Activated CD4-positive, alpha-beta T cell treated with anti-CD3 and anti-CD28 coated beads for 36 hours (primary cell): ENCODE results near the gene UBE2D3. TPM values are rescaled to one million over a fixed set of nuclear protein-coding genes. Genes with fewer than 3 reads are reported as not detected.
A peak's percentile ranks its signal among the peaks of the same experiment; 100 is the strongest.
"Not testable (repeated sequence)": the region's sequence is repeated elsewhere in the genome, so short reads cannot be mapped to it uniquely, and the experiment has no call there.

Experiments used
- ATAC-seq: fragments of 200-7000 bp; cut with Tn5 transposase; one replicate; pipeline ENCODE4 v1.10.0; 2021; ENCODE audit warnings: mild to moderate bottlenecking, moderate library complexity
- CTCF ChIA-PET: fragments of 350-600 bp; sonication (Branson Sonifier 250); formaldehyde crosslinking; loops from one replicate; lab custom pipeline; 2021; ENCODE audit warnings: antibody characterized with exemption; lab: Charles Lee
- POLR2A ChIA-PET: fragments of 350-600 bp; sonication (Branson Sonifier 250); formaldehyde crosslinking; loops from one replicate; lab custom pipeline; 2021; ENCODE audit warnings: antibody characterized with exemption, inconsistent platforms; lab: Charles Lee
- DNase-seq: peaks from one replicate; pipeline ENCODE4 v3.0.0-alpha.2; 2020
- H3K27ac Mint-ChIP-seq: one replicate; pipeline ENCODE4 v1.8.0; 2021; ENCODE audit warnings: mixed read lengths
- H3K27me3 Mint-ChIP-seq: one replicate; pipeline ENCODE4 v1.8.0; 2021; ENCODE audit warnings: mixed read lengths
- H3K36me3 Mint-ChIP-seq: one replicate; pipeline ENCODE4 v1.8.0; 2021; ENCODE audit warnings: low read depth, mixed read lengths
- H3K4me1 Mint-ChIP-seq: one replicate; pipeline ENCODE4 v1.8.0; 2021; ENCODE audit warnings: mixed read lengths
- H3K4me3 Mint-ChIP-seq: one replicate; pipeline ENCODE4 v1.8.0; 2021; ENCODE audit warnings: mild to moderate bottlenecking, moderate library complexity, mixed read lengths
- H3K9me3 Mint-ChIP-seq: one replicate; pipeline ENCODE4 v1.8.0; 2021; ENCODE audit warnings: low read depth, mixed read lengths
- intact Hi-C, 2 experiments: fragments of 100-400 bp; cut with DNase I in 1 of 2; cut with micrococcal nuclease in 1 of 2; formaldehyde crosslinking; loops; one replicate each; pipeline versions ENCODE4 v1.14.2 to v1.15.1; 2022 to 2024; cut with DNase I, micrococcal nuclease
- total RNA-seq, 2 experiments: library from RNA; stranded (reverse); gene quantifications; one replicate each; pipeline ENCODE4 v1.2.3, GENCODE V29; 2021

UBE2D3 gene
- total RNA-seq, 2 experiments from 2014 or later = 472 to 686 TPM

- peak overlapping the region; percentile 89 for H3K27ac Mint-ChIP-seq
- H3K36me3 Mint-ChIP-seq = peaks cover 76% of the 10 kb centered on the region
- no peak for DNase-seq
- H3K27me3 Mint-ChIP-seq = no peaks in the 10 kb centered on the region
- ChIA-PET CTCF (interaction anchor here (0.8 to 1.1 kb wide), 3 partner anchors 8 to 261 kb away, joined by 3 to 5 read pairs (median 3); partner anchors contain the start of gene UBE2D3), POLR2A (interaction anchor here (0.6 to 1.8 kb wide), 5 partner anchors 8 to 58 kb away, joined by 3 to 9 read pairs (median 4); partner anchors contain the start of gene UBE2D3)
- no peaks in the 10 kb centered on the region for H3K9me3 Mint-ChIP-seq
- H3K4me3 Mint-ChIP-seq = no peak overlapping the region
- peak; percentile 66 for ATAC-seq
- H3K4me1 Mint-ChIP-seq = peaks cover 75% of the 10 kb centered on the region
- intact Hi-C loops = loop anchor here in 1 of 2 experiments (2.0 kb wide), 1 partner anchor 59 kb away; the partner anchor contains the start of gene MANBA
Measured at GRCh38 chr4:102819588-102820365, 7.6 kb downstream of the UBE2D3 start.

GRCh38 chr4:102819100-102819499 is 8.3 kb downstream of the UBE2D3 start:
- Mint-ChIP-seq H3K4me1 (peaks cover 81% of the 10 kb centered on the region), H3K4me3 (peak overlapping the region; percentile 39), H3K36me3 (peaks cover 76% of the 10 kb centered on the region), H3K27ac (peak overlapping the region; percentile 89)
- ChIA-PET CTCF (interaction anchor here (0.8 to 1.1 kb wide), 2 partner anchors 9 to 19 kb away, joined by 3 to 5 read pairs; partner anchors contain the start of gene UBE2D3), POLR2A (interaction anchor here (0.6 to 1.8 kb wide), 5 partner anchors 9 to 58 kb away, joined by 3 to 9 read pairs (median 4); partner anchors contain the start of gene UBE2D3)
- intact Hi-C loops = loop anchor here in 1 of 2 experiments (2.0 kb wide), 1 partner anchor 58 kb away; the partner anchor contains the start of gene MANBA
- ATAC-seq, H3K9me3 Mint-ChIP-seq, H3K27me3 Mint-ChIP-seq, DNase-seq: not testable (repeated sequence)

DNA sequence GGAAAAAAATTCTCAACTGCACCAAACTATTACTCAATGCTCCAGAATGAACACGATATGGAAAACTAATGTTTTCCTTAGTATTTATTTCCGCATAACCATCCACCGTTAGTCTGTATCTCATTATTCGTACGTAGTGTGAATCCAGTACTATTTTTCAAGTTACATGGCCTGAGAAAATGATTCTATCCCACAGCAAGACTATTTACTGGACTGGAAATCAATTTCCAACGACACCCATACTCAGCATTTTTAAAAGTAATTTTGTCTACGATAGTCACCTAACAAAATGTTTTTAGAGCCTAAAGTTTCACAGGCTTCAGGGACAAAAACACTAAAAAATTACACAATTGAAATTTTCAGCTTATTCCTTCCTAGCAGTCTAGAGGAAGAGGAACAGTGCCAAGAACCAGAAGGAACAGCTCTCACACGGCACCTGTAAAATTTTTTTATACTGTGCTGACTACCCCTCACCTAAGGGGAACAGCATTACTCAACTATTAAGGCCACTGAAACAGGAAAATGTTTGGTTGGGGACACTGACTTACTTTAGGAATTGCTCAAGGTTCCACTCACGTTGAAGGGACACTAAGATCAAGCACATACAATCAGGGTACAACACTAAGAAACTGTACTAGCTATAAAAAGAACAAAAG is 9.6 kb downstream of the UBE2D3 start:
- DNase-seq = no peak
- ATAC-seq = peak; percentile 33

GRCh38 chr4:102817021-102817605 is 10.2 kb downstream of the UBE2D3 start:
- CTCF ChIA-PET = interaction anchor here (0.7 to 3.3 kb wide), 10 partner anchors 9 to 354 kb away, joined by 3 to 9 read pairs (median 5); no protein-coding TSS in a partner anchor
- intact Hi-C loops = loop anchor here (1.0 to 2.0 kb wide), 2 partner anchors 8 to 28 kb away; no protein-coding TSS in a partner anchor
- H3K36me3 Mint-ChIP-seq = peaks cover 73% of the 10 kb centered on the region
- peak overlapping the region; percentile 39 for H3K4me3 Mint-ChIP-seq
- POLR2A ChIA-PET = interaction anchor here (0.6 to 3.2 kb wide), 4 partner anchors 10 to 188 kb away, joined by 3 to 58 read pairs (median 10); partner anchors contain the start of genes CISD2, MANBA and UBE2D3
- peaks cover 89% of the 10 kb centered on the region for H3K4me1 Mint-ChIP-seq
- ATAC-seq (peak; percentile 40), DNase-seq (no peak)
- no peaks in the 10 kb centered on the region for H3K27me3 Mint-ChIP-seq
- no peaks in the 10 kb centered on the region for H3K9me3 Mint-ChIP-seq
- peak overlapping the region; percentile 83 for H3K27ac Mint-ChIP-seq

More for the DNA sequence above, 9.6 kb downstream of the UBE2D3 start:
- H3K27me3 Mint-ChIP-seq = no peaks in the 10 kb centered on the region
- no peaks in the 10 kb centered on the region for H3K9me3 Mint-ChIP-seq
- ChIA-PET CTCF (interaction anchor here (0.7 to 3.3 kb wide), 6 partner anchors 8 to 27 kb away, joined by 3 to 9 read pairs (median 7); no protein-coding TSS in a partner anchor), POLR2A (interaction anchor here (0.6 to 3.2 kb wide), 6 partner anchors 9 to 187 kb away, joined by 3 to 58 read pairs (median 5); partner anchors contain the start of genes CISD2, MANBA and UBE2D3)
- peak overlapping the region; percentile 83 for H3K27ac Mint-ChIP-seq
- H3K4me1 Mint-ChIP-seq = peaks cover 88% of the 10 kb centered on the region
- H3K4me3 Mint-ChIP-seq = peak overlapping the region; percentile 39
- intact Hi-C loops = loop anchor here (1.0 to 2.0 kb wide), 4 partner anchors 8 to 57 kb away; partner anchors contain the start of gene MANBA (in 1 of the 2)
- peaks cover 73% of the 10 kb centered on the region for H3K36me3 Mint-ChIP-seq

GRCh38 chr4:102815981-102816380 is 11.4 kb downstream of the UBE2D3 start:
- H3K9me3 Mint-ChIP-seq = no peaks in the 10 kb centered on the region
- intact Hi-C loops = loop anchor here (2.0 kb wide), 1 partner anchor 27 kb away; no protein-coding TSS in a partner anchor
- H3K27me3 Mint-ChIP-seq = no peaks in the 10 kb centered on the region
- DNase-seq (no peak), ATAC-seq (peak; percentile 21)
- POLR2A ChIA-PET = interaction anchor here (0.7 to 3.2 kb wide), 5 partner anchors 10 to 55 kb away, joined by 4 to 58 read pairs (median 7); partner anchors contain the start of genes CISD2, MANBA and UBE2D3
- peaks cover 89% of the 10 kb centered on the region for H3K4me1 Mint-ChIP-seq
- CTCF ChIA-PET = interaction anchor here (0.6 to 3.3 kb wide), 9 partner anchors 10 to 371 kb away, joined by 3 to 9 read pairs (median 6); no protein-coding TSS in a partner anchor
- peaks cover 75% of the 10 kb centered on the region for H3K36me3 Mint-ChIP-seq
- H3K4me3 Mint-ChIP-seq = no peak overlapping the region
- peak overlapping the region; percentile 83 for H3K27ac Mint-ChIP-seq

GRCh38 chr4:102809691-102810090 is 17.7 kb downstream of the UBE2D3 start:
- Mint-ChIP-seq H3K36me3 (peaks cover 78% of the 10 kb centered on the region), H3K27ac (peak overlapping the region; percentile 58), H3K27me3 (no peaks in the 10 kb centered on the region), H3K4me3 (no peak overlapping the region), H3K9me3 (no peaks in the 10 kb centered on the region), H3K4me1 (peaks cover 90% of the 10 kb centered on the region)
- intact Hi-C loops = no loop called here
- POLR2A ChIA-PET = interaction anchor here (0.6 to 1.3 kb wide), 6 partner anchors 14 to 282 kb away, joined by 3 to 10 read pairs (median 4); partner anchors contain the start of gene MANBA
- no peak for ATAC-seq
- CTCF ChIA-PET = interaction anchor here (0.6 to 1.7 kb wide), 7 partner anchors 8 to 215 kb away, joined by 3 to 4 read pairs (median 3); no protein-coding TSS in a partner anchor
- DNase-seq = no peak

- no peak for DNase-seq
- H3K4me1 Mint-ChIP-seq = peaks cover 86% of the 10 kb centered on the region
Measured at GRCh38 chr4:102809190-102809589, 18.2 kb downstream of the UBE2D3 start.

DNA sequence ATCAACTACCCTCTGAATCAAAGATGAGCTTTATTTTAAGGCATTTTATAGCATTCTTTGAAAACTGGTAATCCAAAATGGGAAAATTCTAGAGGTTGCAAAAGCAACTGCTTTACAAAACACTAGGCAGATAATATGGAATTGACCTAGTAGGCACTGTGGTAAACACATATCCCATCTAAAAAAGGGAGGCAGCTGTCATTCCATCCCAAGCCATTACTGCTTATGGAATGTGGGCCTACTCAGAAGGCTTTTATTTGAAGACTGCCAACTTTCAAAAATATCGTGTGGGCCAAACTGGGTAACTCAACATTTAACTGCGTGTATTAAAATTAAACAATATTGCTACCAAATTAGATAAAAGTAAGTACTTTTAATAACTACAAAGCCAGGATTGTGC is 19.3 kb downstream of the UBE2D3 start:
- Mint-ChIP-seq H3K9me3 (no peaks in the 10 kb centered on the region), H3K4me1 (peaks cover 81% of the 10 kb centered on the region), H3K27me3 (no peaks in the 10 kb centered on the region), H3K36me3 (peaks cover 77% of the 10 kb centered on the region), H3K27ac (peak overlapping the region; percentile 47), H3K4me3 (no peak overlapping the region)
- POLR2A ChIA-PET = no interaction called here
- intact Hi-C loops = no loop called here
- CTCF ChIA-PET = interaction anchor here (0.6 kb wide), 1 partner anchor 21 kb away, joined by 3 read pairs; no protein-coding TSS in a partner anchor
- DNase-seq (no peak), ATAC-seq (no peak)

More at GRCh38 chr4:102809190-102809589, 18.2 kb downstream of the UBE2D3 start:
- H3K27me3 Mint-ChIP-seq = no peaks in the 10 kb centered on the region
- intact Hi-C loops = no loop called here
- H3K9me3 Mint-ChIP-seq = no peaks in the 10 kb centered on the region
- H3K27ac Mint-ChIP-seq = peak overlapping the region; percentile 80
- no peak overlapping the region for H3K4me3 Mint-ChIP-seq
- ATAC-seq = peak; percentile 87
- ChIA-PET POLR2A (interaction anchor here (1.1 to 1.3 kb wide), 3 partner anchors 17 to 48 kb away, joined by 4 to 6 read pairs (median 4); partner anchors contain the start of gene MANBA), CTCF (interaction anchor here (1.1 to 1.3 kb wide), 2 partner anchors 19 to 27 kb away, joined by 3 to 4 read pairs; no protein-coding TSS in a partner anchor)
- peaks cover 80% of the 10 kb centered on the region for H3K36me3 Mint-ChIP-seq

DNA sequence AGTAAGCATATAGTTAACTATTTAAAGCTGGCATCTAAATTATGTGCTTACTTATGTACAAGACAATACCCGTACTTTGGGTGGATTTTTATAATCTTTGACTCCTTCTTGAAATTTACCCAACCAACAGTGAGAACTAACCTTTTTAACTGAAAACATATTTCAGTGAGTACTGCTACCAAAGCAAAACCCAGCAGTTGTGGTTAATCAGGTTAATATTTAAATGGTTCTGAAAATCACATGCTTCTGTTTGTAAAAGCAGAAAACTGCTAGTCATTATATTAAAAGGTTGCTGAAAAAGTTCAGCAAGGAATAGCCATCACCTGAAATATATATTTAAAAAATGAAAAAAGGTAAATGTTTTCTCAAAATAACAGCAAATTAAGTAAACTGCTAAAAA is 20.0 kb downstream of the UBE2D3 start:
- H3K9me3 Mint-ChIP-seq = no peaks in the 10 kb centered on the region
- POLR2A ChIA-PET = no interaction called here
- CTCF ChIA-PET = interaction anchor here (0.6 kb wide), 1 partner anchor 22 kb away, joined by 3 read pairs; no protein-coding TSS in a partner anchor
- DNase-seq = no peak
- H3K36me3 Mint-ChIP-seq = peaks cover 78% of the 10 kb centered on the region
- peak overlapping the region; percentile 60 for H3K27ac Mint-ChIP-seq
- intact Hi-C loops = no loop called here
- no peaks in the 10 kb centered on the region for H3K27me3 Mint-ChIP-seq
- H3K4me3 Mint-ChIP-seq = no peak overlapping the region
- ATAC-seq = no peak
- peaks cover 81% of the 10 kb centered on the region for H3K4me1 Mint-ChIP-seq

DNA sequence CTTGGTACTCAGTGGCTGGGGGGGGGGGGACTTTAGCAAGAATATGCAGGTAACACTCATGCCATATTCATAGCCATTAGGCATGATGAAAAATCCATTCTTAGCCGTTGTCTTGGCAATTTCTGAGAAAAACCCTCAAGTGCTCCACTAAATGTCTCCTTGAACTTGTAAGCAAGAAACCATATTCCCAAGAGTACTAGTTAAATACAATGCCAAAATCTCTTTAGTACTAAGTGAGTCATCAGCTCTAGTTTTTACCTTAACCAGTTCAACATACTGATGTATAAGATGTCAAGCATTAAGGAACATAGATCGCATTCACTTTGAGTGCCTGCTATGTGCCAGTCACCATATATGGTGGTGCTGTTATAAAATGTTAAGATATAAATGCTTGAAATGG is 27.5 kb downstream of the UBE2D3 start:
- Mint-ChIP-seq H3K27ac (no peak overlapping the region), H3K9me3 (no peaks in the 10 kb centered on the region), H3K27me3 (no peaks in the 10 kb centered on the region), H3K36me3 (peaks cover 76% of the 10 kb centered on the region), H3K4me1 (peaks cover 15% of the 10 kb centered on the region), H3K4me3 (no peak overlapping the region)
- DNase-seq (no peak), ATAC-seq (no peak)
- intact Hi-C loops = loop anchor here in 1 of 2 experiments (5.0 kb wide), 1 partner anchor 38 kb away; the partner anchor contains the start of gene MANBA
- ChIA-PET CTCF (interaction anchor here (1.0 kb wide), 1 partner anchor 10 kb away, joined by 3 read pairs; no protein-coding TSS in a partner anchor), POLR2A (no interaction called here)
